CD8-positive, alpha-beta memory T cell (primary cell): Measurements from ENCODE around the gene CCDC194. TPM values are rescaled to one million over a fixed set of nuclear protein-coding genes. Genes with fewer than 3 reads are reported as not detected.

Experiments used
- CTCF ChIA-PET: fragments of 350-600 bp; sonication (Branson Sonifier 250); formaldehyde crosslinking; loops from one replicate; lab custom pipeline; 2021; ENCODE audit warnings: antibody characterized with exemption; lab: Charles Lee
- POLR2A ChIA-PET: fragments of 350-600 bp; sonication (Branson Sonifier 250); formaldehyde crosslinking; loops from one replicate; lab custom pipeline; 2021; ENCODE audit warnings: antibody characterized with exemption; lab: Charles Lee
- DNase-seq, 5 donors: peaks; one replicate each; pipeline versions ENCODE4 v3.0.0 to v3.0.0-alpha.2; 2020 to 2022; ENCODE audit warnings: mixed read lengths in 1 of 5
- H3K27ac ChIP-seq: one replicate; pipeline ENCODE4 v1.7.0; 2013; ENCODE audit warnings: low read depth, mild to moderate bottlenecking, low read length, moderate library complexity
- H3K27me3 ChIP-seq: 2 replicates; pipeline ENCODE4 v1.7.0; 2013; ENCODE audit warnings: low read length, mild to moderate bottlenecking; ENCODE audit not compliant: insufficient read depth, poor library complexity, severe bottlenecking
- H3K36me3 ChIP-seq: 2 replicates; pipeline ENCODE4 v1.7.0; 2013; ENCODE audit warnings: mild to moderate bottlenecking, low read length, moderate library complexity; ENCODE audit not compliant: insufficient read depth
- H3K4me1 ChIP-seq: 2 replicates; pipeline ENCODE4 v1.7.0; 2013; ENCODE audit warnings: mild to moderate bottlenecking, low read length, moderate library complexity; ENCODE audit not compliant: insufficient read depth
- H3K4me3 ChIP-seq: 2 replicates; pipeline ENCODE4 v1.7.0; 2013; ENCODE audit warnings: mild to moderate bottlenecking, low read length
- H3K9me3 ChIP-seq: 2 replicates; pipeline ENCODE4 v1.7.0; 2013; ENCODE audit warnings: mild to moderate bottlenecking, low read length
- H3K27ac Mint-ChIP-seq, 8 donors: one replicate each; pipeline ENCODE4 v1.8.0; 2020 to 2021; ENCODE audit warnings: mixed read lengths in 8 of 8, mild to moderate bottlenecking in 6 of 8, inconsistent platforms in 3 of 8, moderate library complexity in 3 of 8
- H3K27me3 Mint-ChIP-seq, 2 donors: one replicate each; pipeline ENCODE4 v1.8.0; 2020 to 2021; ENCODE audit warnings: mixed read lengths in 2 of 2, mild to moderate bottlenecking in 1 of 2, moderate library complexity in 1 of 2
- H3K36me3 Mint-ChIP-seq, 3 donors: one replicate each; pipeline ENCODE4 v1.8.0; 2020 to 2021; ENCODE audit warnings: mixed read lengths in 3 of 3, inconsistent platforms in 1 of 3, mild to moderate bottlenecking in 1 of 3
- H3K4me1 Mint-ChIP-seq, 3 donors: one replicate each; pipeline ENCODE4 v1.8.0; 2020 to 2021; ENCODE audit warnings: mixed read lengths in 3 of 3, inconsistent platforms in 1 of 3, mild to moderate bottlenecking in 1 of 3
- H3K4me3 Mint-ChIP-seq, 7 donors: one replicate each; pipeline ENCODE4 v1.8.0; 2020 to 2021; ENCODE audit warnings: mixed read lengths in 7 of 7, mild to moderate bottlenecking in 6 of 7, moderate library complexity in 4 of 7, inconsistent platforms in 2 of 7
- H3K9me3 Mint-ChIP-seq, 5 donors: one replicate each; pipeline ENCODE4 v1.8.0; 2020 to 2022; ENCODE audit warnings: mixed read lengths in 5 of 5, mild to moderate bottlenecking in 3 of 5, moderate library complexity in 2 of 5, inconsistent platforms in 1 of 5
- polyA plus RNA-seq: library from polyadenylated mRNA; unstranded; fragments of 300-500 nt; fragmentation: Illumina TruSeq; gene quantifications from one replicate; pipeline ENCODE4 v1.2.3, GENCODE V29; 2021
- total RNA-seq, 2 experiments: library from RNA; stranded (reverse); gene quantifications; one replicate each; pipeline ENCODE4 v1.2.3, GENCODE V29; 2021

The CCDC194 gene
- total and polyA plus RNA-seq, 3 experiments from 2014 or later = 1.1 to 1.5 TPM; not detected in 1

GRCh38 chr19:17385878-17386611 is 8.0 kb downstream of the CCDC194 start:
- no peaks in the 10 kb centered on the region for H3K9me3 ChIP-seq
- no peaks in the 10 kb centered on the region for H3K36me3 Mint-ChIP-seq
- H3K4me3 Mint-ChIP-seq = no peak overlapping the region
- H3K4me1 Mint-ChIP-seq = peaks cover 8 to 14% (median 11%) of the 10 kb centered on the region in 3 donors
- H3K4me1 ChIP-seq = peaks cover 4% of the 10 kb centered on the region
- H3K27ac ChIP-seq = no peak overlapping the region
- peak; percentile 37 to 69 (median 40) for DNase-seq
- H3K27ac Mint-ChIP-seq = no peak overlapping the region
- ChIA-PET POLR2A (interaction anchor here (0.6 to 0.7 kb wide), 2 partner anchors 72 to 141 kb away, joined by 3 read pairs; no protein-coding TSS in a partner anchor), CTCF (interaction anchor here (0.6 to 3.5 kb wide), 19 partner anchors 10 to 125 kb away, joined by 3 to 15 read pairs (median 4); partner anchors contain the start of genes ABHD8 and BST2)
- H3K4me3 ChIP-seq = no peak overlapping the region
- H3K36me3 ChIP-seq = no peaks in the 10 kb centered on the region
- H3K9me3 Mint-ChIP-seq = peaks cover 0 to 2% (median 0%) of the 10 kb centered on the region in 5 donors
- H3K27me3 Mint-ChIP-seq = no peaks in the 10 kb centered on the region
- no peaks in the 10 kb centered on the region for H3K27me3 ChIP-seq

- H3K27me3 ChIP-seq = no peaks in the 10 kb centered on the region
- H3K4me3 ChIP-seq = no peak overlapping the region
- H3K4me1 Mint-ChIP-seq = peaks cover 5 to 6% (median 6%) of the 10 kb centered on the region in 3 donors
- H3K36me3 ChIP-seq = no peaks in the 10 kb centered on the region
- H3K9me3 Mint-ChIP-seq = peaks cover 0 to 2% (median 0%) of the 10 kb centered on the region in 5 donors
- DNase-seq = no peak
- ChIA-PET POLR2A (no interaction called here), CTCF (no interaction called here)
- no peaks in the 10 kb centered on the region for H3K9me3 ChIP-seq
- no peak overlapping the region for H3K27ac ChIP-seq
- H3K36me3 Mint-ChIP-seq = peaks cover 0 to 5% (median 0%) of the 10 kb centered on the region in 3 donors
- H3K27me3 Mint-ChIP-seq = peaks cover 0 to 14% of the 10 kb centered on the region in 2 donors
- no peak overlapping the region for H3K27ac Mint-ChIP-seq
- H3K4me3 Mint-ChIP-seq = peak overlapping the region in 2 of 7 donors; percentile 26 to 27
- H3K4me1 ChIP-seq = peaks cover 4% of the 10 kb centered on the region
Measured at GRCh38 chr19:17380426-17381138, 13.4 kb downstream of the CCDC194 start.

- peaks cover 0 to 2% (median 0%) of the 10 kb centered on the region in 5 donors for H3K9me3 Mint-ChIP-seq
- H3K36me3 Mint-ChIP-seq = peaks cover 0 to 5% (median 0%) of the 10 kb centered on the region in 3 donors
- H3K4me3 Mint-ChIP-seq = no peak overlapping the region
- no peak for DNase-seq
- no peaks in the 10 kb centered on the region for H3K36me3 ChIP-seq
- H3K27ac ChIP-seq = no peak overlapping the region
- H3K27me3 Mint-ChIP-seq = peaks cover 0 to 14% of the 10 kb centered on the region in 2 donors
- POLR2A ChIA-PET = no interaction called here
- H3K27ac Mint-ChIP-seq = peak overlapping the region in 1 of 8 donors; percentile 17
- no peak overlapping the region for H3K4me3 ChIP-seq
- H3K9me3 ChIP-seq = no peaks in the 10 kb centered on the region
- H3K4me1 ChIP-seq = peaks cover 4% of the 10 kb centered on the region
- H3K4me1 Mint-ChIP-seq = peaks cover 5 to 6% (median 6%) of the 10 kb centered on the region in 3 donors
- CTCF ChIA-PET = interaction anchor here (0.7 kb wide), 1 partner anchor 38 kb away, joined by 3 read pairs; no protein-coding TSS in a partner anchor
- H3K27me3 ChIP-seq = no peaks in the 10 kb centered on the region
Measured at GRCh38 chr19:17379221-17379631, 14.8 kb downstream of the CCDC194 start.

- ChIA-PET CTCF (no interaction called here), POLR2A (no interaction called here)
- H3K27ac Mint-ChIP-seq = no peak overlapping the region
- no peaks in the 10 kb centered on the region for H3K36me3 ChIP-seq
- peaks cover 0 to 2% (median 0%) of the 10 kb centered on the region in 5 donors for H3K9me3 Mint-ChIP-seq
- no peaks in the 10 kb centered on the region for H3K27me3 ChIP-seq
- H3K9me3 ChIP-seq = no peaks in the 10 kb centered on the region
- peaks cover 5 to 6% (median 6%) of the 10 kb centered on the region in 3 donors for H3K4me1 Mint-ChIP-seq
- H3K4me3 Mint-ChIP-seq = no peak overlapping the region
- H3K27ac ChIP-seq = no peak overlapping the region
- no peak overlapping the region for H3K4me3 ChIP-seq
- H3K36me3 Mint-ChIP-seq = peaks cover 0 to 5% (median 0%) of the 10 kb centered on the region in 3 donors
- DNase-seq = no peak
- H3K27me3 Mint-ChIP-seq = peaks cover 0 to 14% of the 10 kb centered on the region in 2 donors
- peaks cover 4% of the 10 kb centered on the region for H3K4me1 ChIP-seq
Measured at GRCh38 chr19:17378271-17378670, 15.7 kb downstream of the CCDC194 start.

- POLR2A ChIA-PET = no interaction called here
- no peak within 1 kb of the TSS for H3K4me3 Mint-ChIP-seq
- no peak within 1 kb of the TSS for H3K4me3 ChIP-seq
- H3K27me3 Mint-ChIP-seq = peaks cover 0 to 16% of the 10 kb centered on the region in 2 donors
- H3K27me3 ChIP-seq = no peaks in the 10 kb centered on the region
- no peak for DNase-seq
- H3K36me3 Mint-ChIP-seq = peaks cover 0 to 5% (median 0%) of the 10 kb centered on the region in 3 donors
- no peaks in the 10 kb centered on the region for H3K9me3 ChIP-seq
- no peak within 1 kb of the TSS for H3K27ac ChIP-seq
- peaks cover 0 to 2% (median 0%) of the 10 kb centered on the region in 5 donors for H3K9me3 Mint-ChIP-seq
- H3K4me1 Mint-ChIP-seq = no peaks in the 10 kb centered on the region
- no peaks in the 10 kb centered on the region for H3K4me1 ChIP-seq
- H3K27ac Mint-ChIP-seq = no peak within 1 kb of the TSS
- CTCF ChIA-PET = interaction anchor here (1.2 kb wide), 1 partner anchor 9 kb away, joined by 3 read pairs; no protein-coding TSS in a partner anchor
- H3K36me3 ChIP-seq = no peaks in the 10 kb centered on the region
Measured at GRCh38 chr19:17376935-17377600, 16.9 kb downstream of the CCDC194 start, which contains the start of gene PLVAP. TSS of gene PLVAP (minus strand) at chr19:17377342. CDS start at chr19:17377288, 54 bp downstream.

GRCh38 chr19:17370026-17370587 is 23.9 kb downstream of the CCDC194 start:
- no peaks in the 10 kb centered on the region for H3K4me1 ChIP-seq
- H3K4me3 ChIP-seq = no peak overlapping the region
- Mint-ChIP-seq H3K36me3 (no peaks in the 10 kb centered on the region), H3K27me3 (peaks cover 13 to 25% of the 10 kb centered on the region in 2 donors), H3K4me1 (peaks cover 0 to 5% (median 0%) of the 10 kb centered on the region in 3 donors), H3K27ac (no peak overlapping the region), H3K9me3 (no peaks in the 10 kb centered on the region), H3K4me3 (no peak overlapping the region)
- no peaks in the 10 kb centered on the region for H3K36me3 ChIP-seq
- ChIA-PET POLR2A (no interaction called here), CTCF (no interaction called here)
- H3K27me3 ChIP-seq = no peaks in the 10 kb centered on the region
- no peak for DNase-seq
- no peaks in the 10 kb centered on the region for H3K9me3 ChIP-seq
- no peak overlapping the region for H3K27ac ChIP-seq

- Histone ChIP-seq H3K4me1 (no peaks in the 10 kb centered on the region), H3K27ac (no peak overlapping the region), H3K27me3 (no peaks in the 10 kb centered on the region), H3K4me3 (no peak overlapping the region), H3K9me3 (no peaks in the 10 kb centered on the region), H3K36me3 (no peaks in the 10 kb centered on the region)
- Mint-ChIP-seq H3K27ac (no peak overlapping the region), H3K27me3 (peaks cover 10 to 24% of the 10 kb centered on the region in 2 donors), H3K9me3 (no peaks in the 10 kb centered on the region), H3K4me1 (peaks cover 0 to 5% (median 0%) of the 10 kb centered on the region in 3 donors), H3K36me3 (no peaks in the 10 kb centered on the region), H3K4me3 (no peak overlapping the region)
- DNase-seq = no peak
- POLR2A ChIA-PET = no interaction called here
- CTCF ChIA-PET = no interaction called here
Measured at GRCh38 chr19:17365361-17365760, 28.6 kb downstream of the CCDC194 start.
